Suprapubic skin (tissue), 3 donors: ENCODE measurements around the gene BCL11A.

Experiments
- POLR2A ChIP-seq, 2 donors: fragments of 450-650 bp; IDR thresholded peaks; one replicate each; pipeline ENCODE4 v1.6.1; 2017; ENCODE audit warnings: antibody characterized with exemption in 2 of 2, mild to moderate bottlenecking in 2 of 2, moderate library complexity in 2 of 2
- TF ChIP-seq, protein P1 (sequence below), 2 donors: fragments of 200-600 bp in 1 of 2; fragments of 450-650 bp in 1 of 2; sonication (generic) in 1 of 2; IDR thresholded peaks; one replicate each; pipeline ENCODE4 v1.5.1; 2016 to 2019; ENCODE audit warnings: antibody characterized with exemption in 2 of 2, mild to moderate bottlenecking in 1 of 2, moderate library complexity in 1 of 2

DNA sequence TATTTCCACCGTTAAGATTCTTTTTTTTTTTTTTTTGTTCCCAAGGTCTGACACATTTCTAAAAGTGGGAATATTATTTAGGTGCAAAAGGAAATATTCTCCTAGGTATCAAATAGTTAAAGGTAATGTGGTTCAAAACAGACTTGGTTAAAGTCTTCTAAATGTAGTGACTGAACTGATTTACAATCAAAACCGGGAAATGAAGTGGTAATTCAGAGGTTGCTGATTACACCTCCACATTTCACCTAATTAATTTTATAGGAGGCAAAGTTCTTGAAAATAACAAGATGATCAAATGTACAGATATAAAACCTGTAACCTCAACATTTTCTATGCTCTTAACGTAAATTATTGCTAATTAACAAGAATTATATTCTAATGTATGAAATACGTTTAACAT lies 5.1 kb downstream of the BCL11A start:
- TF ChIP-seq, protein P1, sequence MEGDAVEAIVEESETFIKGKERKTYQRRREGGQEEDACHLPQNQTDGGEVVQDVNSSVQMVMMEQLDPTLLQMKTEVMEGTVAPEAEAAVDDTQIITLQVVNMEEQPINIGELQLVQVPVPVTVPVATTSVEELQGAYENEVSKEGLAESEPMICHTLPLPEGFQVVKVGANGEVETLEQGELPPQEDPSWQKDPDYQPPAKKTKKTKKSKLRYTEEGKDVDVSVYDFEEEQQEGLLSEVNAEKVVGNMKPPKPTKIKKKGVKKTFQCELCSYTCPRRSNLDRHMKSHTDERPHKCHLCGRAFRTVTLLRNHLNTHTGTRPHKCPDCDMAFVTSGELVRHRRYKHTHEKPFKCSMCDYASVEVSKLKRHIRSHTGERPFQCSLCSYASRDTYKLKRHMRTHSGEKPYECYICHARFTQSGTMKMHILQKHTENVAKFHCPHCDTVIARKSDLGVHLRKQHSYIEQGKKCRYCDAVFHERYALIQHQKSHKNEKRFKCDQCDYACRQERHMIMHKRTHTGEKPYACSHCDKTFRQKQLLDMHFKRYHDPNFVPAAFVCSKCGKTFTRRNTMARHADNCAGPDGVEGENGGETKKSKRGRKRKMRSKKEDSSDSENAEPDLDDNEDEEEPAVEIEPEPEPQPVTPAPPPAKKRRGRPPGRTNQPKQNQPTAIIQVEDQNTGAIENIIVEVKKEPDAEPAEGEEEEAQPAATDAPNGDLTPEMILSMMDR (IDR thresholded peaks at IDR 0.05): no peak
- TF ChIP-seq POLR2A (IDR thresholded peaks at IDR 0.05): no peak
